Smooth muscle cell (in vitro differentiated cells): ENCODE data around the gene ZNF625. TPM values are rescaled to one million over a fixed set of nuclear protein-coding genes. Genes with fewer than 3 reads are reported as not detected.

Experiments
- DNase-seq: peaks from one replicate; lab custom pipeline; 2025; ENCODE audit not compliant: unreplicated experiment; lab: John Stamatoyannopoulos, UW
- H2AFZ ChIP-seq: fragments of 200-600 bp; sonication (generic); 2 replicates; pipeline ENCODE4 v1.6.0; 2016; ENCODE audit warnings: antibody characterized with exemption, low read depth, mild to moderate bottlenecking
- H3F3A ChIP-seq: fragments of 200-600 bp; sonication (generic); 2 replicates; pipeline ENCODE4 v1.6.0; 2017; ENCODE audit warnings: antibody characterized with exemption, low read depth
- H3K27ac ChIP-seq: fragments of 200-600 bp; sonication (generic); 2 replicates; pipeline ENCODE4 v1.5.1; 2016; ENCODE audit warnings: low read depth, mild to moderate bottlenecking
- H3K27me3 ChIP-seq: fragments of 200-600 bp; sonication (generic); 2 replicates; pipeline ENCODE4 v1.6.1; 2016; ENCODE audit warnings: low read depth, mild to moderate bottlenecking
- H3K36me3 ChIP-seq: fragments of 200-600 bp; sonication (generic); 2 replicates; pipeline ENCODE4 v1.5.1; 2016; ENCODE audit warnings: low read depth
- H3K4me1 ChIP-seq: fragments of 200-600 bp; sonication (generic); 2 replicates; pipeline ENCODE4 v1.5.1; 2016; ENCODE audit warnings: low read depth
- H3K4me2 ChIP-seq: fragments of 200-600 bp; sonication (generic); 2 replicates; pipeline ENCODE4 v1.6.0; 2016; ENCODE audit warnings: mild to moderate bottlenecking
- H3K4me3 ChIP-seq: fragments of 200-600 bp; sonication (generic); 2 replicates; pipeline ENCODE4 v1.5.1; 2016; ENCODE audit warnings: mild to moderate bottlenecking
- H3K79me2 ChIP-seq: fragments of 200-600 bp; sonication (generic); 2 replicates; pipeline ENCODE4 v1.6.0; 2016; ENCODE audit warnings: low read depth, mild to moderate bottlenecking
- H3K9ac ChIP-seq: fragments of 200-600 bp; sonication (generic); 2 replicates; pipeline ENCODE4 v1.6.0; 2016; ENCODE audit warnings: low read depth
- H3K9me3 ChIP-seq: fragments of 200-600 bp; sonication (generic); replicated peaks from 2 replicates; pipeline ENCODE4 v1.5.1; 2016; ENCODE audit warnings: low read depth
- H4K20me1 ChIP-seq: fragments of 200-600 bp; sonication (generic); 2 replicates; pipeline ENCODE4 v1.6.0; 2016; ENCODE audit warnings: low read depth
- CTCF ChIP-seq: fragments of 200-600 bp; sonication (generic); IDR thresholded peaks from 2 replicates; pipeline ENCODE4 v1.5.1; 2017; ENCODE audit warnings: borderline replicate concordance, mild to moderate bottlenecking, antibody characterized with exemption; ENCODE audit not compliant: insufficient read depth, poor library complexity, severe bottlenecking
- WGBS: methylation state at CpG from one replicate; pipeline ENCODE4 v1.1.7; 2016; ENCODE audit warnings: low lambda C conversion rate; 5-methylcytosine and 5-hydroxymethylcytosine counted together
- polyA plus RNA-seq: library from polyadenylated mRNA; unstranded; fragments of >200 nt; fragmentation: Nextera tagmentation; extraction: Ambion mirVana; gene quantifications from 2 replicates; pipeline ENCODE4 v1.2.1, GENCODE V29; 2016
- total RNA-seq: library from RNA; depleted of rRNA; stranded (reverse); fragments of >200 nt; gene quantifications from 2 replicates; pipeline ENCODE4 v1.2.3, GENCODE V29; 2014

The ZNF625 gene
- total and polyA plus RNA-seq, 2 experiments from 2014 or later: 0.66 to 13.5 TPM

- TF ChIP-seq CTCF: no peak
- H3K9me3 ChIP-seq: peaks cover 18% of the 10 kb centered on the region
- H3K27ac ChIP-seq: no peak overlapping the region
- H3K36me3 ChIP-seq: peaks cover 19% of the 10 kb centered on the region
- DNase-seq: no peak
- H3K9ac ChIP-seq: no peak overlapping the region
- no peaks in the 10 kb centered on the region for H3K4me1 ChIP-seq
- H3K27me3 ChIP-seq: no peaks in the 10 kb centered on the region
- H4K20me1 ChIP-seq: no peaks in the 10 kb centered on the region
- H2AFZ ChIP-seq: no peak overlapping the region
- H3K79me2 ChIP-seq: peaks cover 3% of the 10 kb centered on the region
- no peak overlapping the region for H3K4me3 ChIP-seq
- H3K4me2 ChIP-seq: no peak overlapping the region
- WGBS: 94% methylated on average over 3 of the region's 3 CpGs
- H3F3A ChIP-seq: no peaks in the 10 kb centered on the region
Measured at GRCh38 chr19:12199757-12200419, 43.4 kb upstream of the ZNF625 start.

- peaks cover 19% of the 10 kb centered on the region for H3K36me3 ChIP-seq
- H3K4me1 ChIP-seq: no peaks in the 10 kb centered on the region
- H3F3A ChIP-seq: no peaks in the 10 kb centered on the region
- H3K4me3 ChIP-seq: no peak overlapping the region
- H3K9ac ChIP-seq: no peak overlapping the region
- H3K79me2 ChIP-seq: peaks cover 3% of the 10 kb centered on the region
- no peaks in the 10 kb centered on the region for H4K20me1 ChIP-seq
- no peaks in the 10 kb centered on the region for H3K27me3 ChIP-seq
- no peak overlapping the region for H3K4me2 ChIP-seq
- no peak overlapping the region for H2AFZ ChIP-seq
- peaks cover 14% of the 10 kb centered on the region for H3K9me3 ChIP-seq
- no peak overlapping the region for H3K27ac ChIP-seq
- no peak for DNase-seq
- no peak for TF ChIP-seq CTCF
Measured at GRCh38 chr19:12198136-12198535, 41.6 kb upstream of the ZNF625 start.

- Histone ChIP-seq H3F3A (no peaks in the 10 kb centered on the region), H3K27me3 (no peaks in the 10 kb centered on the region), H3K4me1 (no peaks in the 10 kb centered on the region), H3K9me3 (peaks cover 32% of the 10 kb centered on the region), H4K20me1 (no peaks in the 10 kb centered on the region), H3K4me2 (no peak overlapping the region), H3K79me2 (peaks cover 3% of the 10 kb centered on the region), H3K9ac (no peak overlapping the region), H3K36me3 (peaks cover 45% of the 10 kb centered on the region), H2AFZ (no peak overlapping the region), H3K4me3 (no peak overlapping the region), H3K27ac (no peak overlapping the region)
- no peak for TF ChIP-seq CTCF
- DNase-seq: no peak
- WGBS: 97% methylated on average over 59 of the region's 62 CpGs
Measured at GRCh38 chr19:12194827-12195731, 38.5 kb upstream of the ZNF625 start.
